AML-193 (cell line): ENCODE results near the gene ASB6.

ENCODE experiments used
- DNase-seq, 2 experiments: peaks; one replicate each; lab custom pipeline; 2025; lab: John Stamatoyannopoulos, UW

Gene ASB6, protein sequence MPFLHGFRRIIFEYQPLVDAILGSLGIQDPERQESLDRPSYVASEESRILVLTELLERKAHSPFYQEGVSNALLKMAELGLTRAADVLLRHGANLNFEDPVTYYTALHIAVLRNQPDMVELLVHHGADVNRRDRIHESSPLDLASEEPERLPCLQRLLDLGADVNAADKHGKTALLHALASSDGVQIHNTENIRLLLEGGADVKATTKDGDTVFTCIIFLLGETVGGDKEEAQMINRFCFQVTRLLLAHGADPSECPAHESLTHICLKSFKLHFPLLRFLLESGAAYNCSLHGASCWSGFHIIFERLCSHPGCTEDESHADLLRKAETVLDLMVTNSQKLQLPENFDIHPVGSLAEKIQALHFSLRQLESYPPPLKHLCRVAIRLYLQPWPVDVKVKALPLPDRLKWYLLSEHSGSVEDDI

DNA sequence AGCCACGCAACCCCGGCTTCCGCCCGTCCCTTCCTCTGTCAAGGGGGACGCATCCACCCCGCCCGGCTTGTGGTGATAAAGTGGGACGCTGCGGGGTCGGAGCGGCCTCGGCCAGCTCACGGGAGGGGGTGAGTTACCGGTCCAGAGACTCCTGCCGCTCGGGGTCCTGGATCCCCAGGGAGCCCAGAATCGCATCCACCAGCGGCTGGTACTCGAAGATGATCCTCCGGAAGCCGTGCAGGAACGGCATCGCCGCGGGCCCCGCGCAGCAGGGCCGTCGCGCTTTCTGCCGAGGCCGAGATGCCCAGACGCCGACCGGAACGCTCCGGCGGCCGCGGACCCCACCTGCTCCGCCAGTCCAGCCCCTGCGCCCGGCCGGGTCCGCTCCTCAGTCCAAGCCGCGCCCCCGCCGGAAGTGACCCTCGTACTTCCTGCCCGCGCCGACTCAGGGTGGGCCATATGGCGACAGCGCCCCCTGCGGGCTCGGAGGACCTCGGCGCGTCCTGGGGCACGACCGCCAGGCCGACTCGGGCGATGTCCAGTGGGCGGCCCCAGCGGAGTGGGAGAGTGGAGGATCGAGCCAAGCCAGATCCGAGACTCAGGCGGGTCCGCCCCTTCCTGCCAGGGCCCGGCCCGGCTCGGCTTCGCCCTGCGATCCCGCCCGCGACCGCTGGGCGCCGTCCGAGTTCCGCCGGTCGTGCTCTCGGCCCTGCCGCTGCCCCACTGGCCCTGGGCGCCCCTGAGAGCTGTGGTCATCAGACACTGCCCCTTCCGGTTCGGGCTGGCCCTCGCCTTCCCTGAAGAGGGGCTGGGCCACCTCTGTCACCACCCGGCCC is at the start of gene ASB6:
TSS of gene ASB6 (minus strand) at position 402 of the 836 bp plus-strand sequence. CDS start at position 250, 152 bp downstream.
- DNase-seq = peak; percentile 86 to 92

DNA sequence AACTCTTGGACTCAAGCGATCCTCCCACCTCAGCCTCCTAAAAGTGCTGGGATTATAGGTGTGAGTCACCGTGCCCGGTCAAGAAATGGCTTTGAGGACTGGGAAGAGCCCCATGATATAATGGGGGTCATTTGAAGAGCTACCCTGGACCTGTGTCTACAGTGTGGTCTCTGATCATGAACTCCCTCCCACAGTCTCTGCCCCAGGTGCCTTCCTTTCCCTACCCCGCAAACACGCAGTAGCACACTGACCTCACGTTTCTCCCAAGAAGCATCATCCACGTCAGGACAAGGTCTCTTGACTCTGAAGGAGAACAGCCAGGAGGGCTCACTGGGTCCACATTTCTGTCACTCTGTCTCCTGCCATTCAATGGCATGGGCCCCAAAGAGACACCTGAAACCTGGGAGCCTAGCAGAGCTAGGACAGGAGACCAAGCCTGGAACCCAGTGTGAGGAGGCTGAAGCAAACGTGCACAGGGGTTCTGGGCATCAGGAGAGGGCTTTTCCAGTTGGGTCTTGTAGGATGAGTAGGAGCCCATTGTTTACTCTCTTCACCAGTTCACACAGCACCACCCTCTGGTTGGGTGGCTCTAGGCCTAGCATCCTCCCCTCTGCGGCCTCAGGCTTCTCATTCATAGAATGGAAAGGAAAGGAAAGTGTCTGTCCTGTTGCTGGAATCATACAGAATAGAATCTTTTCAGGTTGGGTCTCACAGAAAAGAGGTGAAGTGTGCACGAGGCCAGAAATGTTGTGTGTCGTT is 46.5 kb upstream of the ASB6 start:
- DNase-seq = no peak

DNA sequence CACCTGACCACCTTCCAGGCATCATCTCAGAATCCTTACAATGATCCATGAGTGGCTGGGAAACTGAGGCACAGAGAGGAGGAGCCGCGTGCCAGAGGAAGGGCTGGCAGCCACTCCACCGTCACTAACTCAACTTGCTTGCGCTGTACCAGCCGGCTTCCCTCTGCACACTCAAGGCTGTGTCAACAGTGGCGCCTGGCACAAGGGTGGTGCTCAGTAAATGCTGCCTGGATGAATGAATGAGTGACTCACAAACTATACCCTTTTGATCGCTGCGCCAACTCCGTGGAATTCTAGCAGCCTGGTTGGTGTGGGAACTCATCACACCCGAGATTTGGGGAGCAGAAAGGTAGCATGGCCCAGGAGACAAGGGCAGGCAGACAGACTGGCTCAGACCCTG is 45.4 kb upstream of the ASB6 start:
- no peak for DNase-seq

DNA sequence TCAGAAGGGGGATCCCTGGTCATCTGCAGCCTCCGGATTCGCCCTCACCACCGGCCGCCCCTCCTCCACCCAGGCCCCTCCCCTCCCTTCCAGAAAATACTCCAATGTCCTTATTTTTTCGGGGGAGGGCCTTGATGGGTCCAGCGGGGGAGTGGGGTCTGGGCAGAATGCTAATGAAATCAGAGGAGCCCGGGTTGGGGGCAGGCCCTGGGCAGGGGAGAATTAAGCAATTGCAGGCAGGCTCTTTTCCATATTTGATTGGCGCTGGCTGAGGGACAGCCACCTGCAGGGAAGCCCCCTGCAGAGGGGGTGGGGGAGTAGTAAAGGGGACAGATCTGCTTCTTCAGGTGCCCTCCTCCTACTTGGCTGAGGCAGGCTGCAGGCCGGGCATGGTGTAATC is 44.8 kb upstream of the ASB6 start:
- no peak for DNase-seq

DNA sequence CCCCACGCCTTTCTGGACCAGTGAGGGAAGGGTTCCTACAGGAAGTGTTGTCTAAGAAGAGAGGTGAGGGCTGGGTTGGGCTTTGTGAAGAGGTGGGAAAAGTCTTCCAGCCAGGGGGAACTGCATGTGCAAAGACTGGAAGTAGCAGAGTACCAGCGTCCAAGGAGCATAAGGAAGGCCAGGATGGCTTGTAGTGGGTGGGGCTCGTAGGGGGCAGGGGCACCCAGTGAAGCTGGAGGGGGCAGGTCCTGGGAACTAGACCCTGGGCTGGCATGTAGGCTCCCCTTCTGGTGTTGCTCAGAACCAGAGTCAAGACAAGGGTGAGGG is 43.9 kb upstream of the ASB6 start:
- DNase-seq = no peak

DNA sequence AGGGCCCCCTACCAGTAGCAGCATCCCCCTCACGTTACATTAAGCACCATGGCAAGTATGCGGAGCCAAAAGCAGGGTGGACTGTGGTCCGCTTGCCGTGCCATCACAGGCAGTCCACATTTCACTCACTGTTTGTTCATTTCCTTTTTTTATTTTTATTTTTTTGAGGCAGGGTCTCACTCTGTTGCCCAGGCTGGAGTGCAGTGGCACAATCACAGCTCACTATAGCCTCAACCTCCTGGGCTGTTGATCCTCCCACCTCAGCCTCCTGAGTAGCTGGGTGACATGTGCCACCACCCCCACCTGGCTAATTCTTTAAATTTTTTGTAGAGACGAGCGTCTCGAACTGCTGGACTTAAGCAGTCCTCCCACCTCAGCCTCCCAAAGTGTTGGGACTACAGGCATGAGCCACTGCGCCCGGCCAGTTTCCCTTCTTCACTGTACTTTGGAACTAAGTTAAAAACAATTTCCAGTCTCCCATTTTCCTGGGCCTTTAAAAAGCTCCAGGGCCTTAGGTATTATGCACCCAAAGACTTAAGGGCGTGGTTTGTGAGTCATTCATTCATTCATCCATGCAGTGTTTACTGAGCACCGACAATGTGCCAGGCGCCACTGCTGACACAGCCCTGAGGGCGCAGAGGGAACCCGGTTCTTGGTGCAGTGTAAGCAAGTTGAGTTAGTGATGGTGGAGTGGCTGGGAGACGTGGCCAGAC is 43.4 kb upstream of the ASB6 start:
- DNase-seq = no peak

DNA sequence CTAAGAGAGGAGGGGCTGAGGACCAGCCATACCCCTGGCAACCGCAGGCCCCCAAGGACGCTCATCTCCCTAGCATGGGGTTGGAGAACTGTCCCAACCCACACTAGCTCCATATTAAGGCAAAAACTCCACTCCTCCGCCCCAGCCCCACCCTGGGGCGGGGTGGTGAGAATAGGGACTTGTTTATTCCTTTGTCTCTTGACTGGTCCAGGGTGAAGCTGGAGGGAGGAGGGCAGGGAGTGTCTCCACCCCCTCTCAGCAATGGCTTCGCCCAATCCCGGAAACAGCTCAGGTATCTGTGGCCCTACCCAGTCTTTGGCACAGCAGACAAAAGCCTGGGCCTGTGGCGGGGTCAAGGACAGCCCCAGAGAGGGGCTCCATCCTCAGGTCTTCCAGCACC is 40.4 kb upstream of the ASB6 start:
- no peak for DNase-seq

DNA sequence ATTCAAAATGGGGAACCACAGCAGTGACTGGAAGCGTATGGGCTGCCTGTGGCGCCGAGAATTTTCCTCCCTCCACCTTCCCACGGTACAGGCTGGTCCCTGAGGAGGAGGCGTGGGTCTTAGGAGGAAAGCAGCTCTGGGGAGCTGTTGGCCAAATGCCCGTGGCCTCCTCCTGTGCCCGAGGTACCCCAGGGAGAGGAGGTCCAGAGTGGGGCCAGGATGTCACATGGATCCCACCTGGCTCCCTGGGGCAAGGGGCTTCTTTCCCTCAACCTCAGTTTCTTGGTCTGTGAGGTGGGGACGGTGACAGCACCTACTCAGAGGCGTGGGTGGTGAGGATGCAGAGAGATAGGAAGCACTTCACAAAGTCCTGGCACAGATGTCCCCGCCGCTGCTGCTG is 40.0 kb upstream of the ASB6 start:
- no peak for DNase-seq

DNA sequence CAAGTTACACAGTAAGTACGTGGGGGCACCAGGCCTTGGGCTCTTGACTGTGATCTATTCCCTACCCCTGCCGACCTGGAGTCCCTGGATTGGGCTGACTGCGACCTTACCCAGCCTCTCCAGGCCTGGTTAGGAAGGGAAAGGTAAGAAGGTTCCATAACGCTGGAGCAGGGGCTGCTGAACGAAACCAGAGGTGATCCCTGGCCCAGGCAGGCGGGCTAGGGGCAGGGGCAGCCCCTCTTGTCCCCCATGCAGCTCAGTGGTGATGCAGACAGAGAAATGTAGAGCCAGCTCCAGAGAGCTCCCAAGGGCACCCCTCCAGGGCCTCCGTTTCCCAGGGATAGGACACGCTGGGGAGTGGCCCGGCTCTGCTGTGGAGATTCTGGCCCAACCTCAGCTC is 37.6 kb upstream of the ASB6 start:
- DNase-seq = no peak

DNA sequence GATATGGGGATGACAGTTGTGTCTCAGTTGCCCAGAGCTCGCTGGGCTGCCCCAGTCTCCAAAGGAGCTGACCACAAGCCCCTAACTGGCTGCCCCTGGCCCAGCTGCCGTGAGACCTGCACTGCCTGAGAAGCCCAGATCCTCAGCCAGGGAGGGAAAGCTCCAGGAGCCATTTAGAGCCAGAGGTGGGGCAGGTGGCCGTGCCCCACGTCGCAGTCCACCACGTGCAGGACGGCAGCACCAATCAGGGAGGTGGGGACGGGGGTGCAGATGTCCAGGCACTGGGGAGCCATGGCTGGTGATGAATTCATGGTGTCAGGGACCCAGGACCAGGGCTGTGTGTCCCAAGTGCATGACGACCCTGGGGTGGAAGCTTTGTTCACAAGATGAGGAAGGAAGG is 36.9 kb upstream of the ASB6 start:
- no peak for DNase-seq

DNA sequence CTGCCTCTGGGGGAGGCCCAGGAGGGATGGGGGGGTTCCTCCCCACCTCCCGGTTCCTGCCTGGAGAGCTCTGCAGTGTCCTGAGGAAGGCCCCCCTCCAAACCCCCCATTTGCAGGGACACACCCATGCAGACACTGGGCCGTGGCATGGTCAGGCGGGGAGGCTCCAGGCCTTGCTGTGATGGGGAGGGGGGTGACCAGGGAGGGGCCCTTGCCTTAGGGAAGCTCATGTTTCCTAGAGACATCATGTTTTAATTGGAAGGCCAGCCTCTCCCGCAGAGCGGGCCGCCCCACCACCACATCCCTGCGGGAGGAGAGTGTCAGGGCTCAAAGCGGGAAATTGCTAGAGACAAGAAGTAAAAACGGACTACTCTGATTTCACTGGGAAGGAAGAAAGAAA is 35.5 kb upstream of the ASB6 start:
- DNase-seq = no peak

DNA sequence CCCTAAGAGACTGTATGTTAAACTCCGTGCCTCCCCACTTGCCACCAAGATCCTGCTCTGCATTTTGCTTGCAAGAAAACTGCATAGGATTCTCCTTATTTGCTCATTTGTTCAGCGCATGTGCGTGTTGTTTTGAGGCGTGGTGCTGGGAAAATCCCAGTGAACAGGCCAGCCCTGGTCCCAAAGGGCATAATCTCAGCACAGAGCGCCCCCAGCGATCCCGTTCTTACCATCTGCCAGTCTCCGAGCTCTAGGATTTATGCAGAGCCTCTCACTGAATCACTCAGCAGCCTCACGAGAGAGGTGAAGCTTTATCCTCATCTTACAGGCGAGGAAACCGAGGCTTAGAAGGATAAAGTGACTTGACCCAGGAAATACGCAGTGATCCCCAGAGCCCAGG is 35.0 kb upstream of the ASB6 start:
- DNase-seq = no peak

DNA sequence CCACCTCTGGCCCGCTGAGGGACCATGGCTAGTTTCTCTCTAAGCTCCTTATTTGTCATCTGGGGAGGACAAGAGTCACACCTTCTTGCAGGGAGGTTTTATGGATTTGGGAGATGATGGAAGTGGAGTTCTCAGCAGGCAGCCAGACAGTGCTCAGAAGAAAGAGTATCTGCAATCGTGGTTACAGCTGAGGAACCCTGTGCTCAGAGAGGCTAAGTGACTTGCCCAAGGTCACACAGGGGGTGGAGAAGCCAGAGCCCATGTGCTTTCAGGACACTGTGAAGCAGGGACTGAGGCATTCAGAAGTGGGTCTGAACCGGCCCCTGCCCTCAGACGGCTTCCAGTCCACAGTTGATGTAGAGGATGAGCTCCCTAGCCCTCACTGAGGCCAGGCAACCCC is 34.3 kb upstream of the ASB6 start:
- no peak for DNase-seq

DNA sequence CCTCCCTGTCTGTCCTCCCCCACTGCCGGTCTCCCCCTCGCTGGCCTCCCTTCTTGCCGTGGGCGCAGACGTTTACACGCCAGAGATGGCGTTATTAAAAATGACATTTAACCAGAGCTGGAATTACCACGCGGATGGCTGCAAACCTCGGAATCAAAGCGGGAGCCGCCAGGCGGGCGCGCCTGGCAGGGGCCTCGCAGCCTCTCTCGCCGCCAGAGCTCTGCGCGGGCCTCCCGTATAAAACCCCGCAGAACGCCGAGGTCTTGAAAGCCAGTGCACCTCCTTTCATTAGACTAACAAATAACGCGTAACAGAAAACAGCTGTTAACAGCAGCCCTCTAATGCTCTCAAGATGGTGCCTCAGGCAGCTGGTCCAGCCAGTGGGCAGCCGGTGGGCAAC is 33.7 kb upstream of the ASB6 start:
- DNase-seq = no peak

DNA sequence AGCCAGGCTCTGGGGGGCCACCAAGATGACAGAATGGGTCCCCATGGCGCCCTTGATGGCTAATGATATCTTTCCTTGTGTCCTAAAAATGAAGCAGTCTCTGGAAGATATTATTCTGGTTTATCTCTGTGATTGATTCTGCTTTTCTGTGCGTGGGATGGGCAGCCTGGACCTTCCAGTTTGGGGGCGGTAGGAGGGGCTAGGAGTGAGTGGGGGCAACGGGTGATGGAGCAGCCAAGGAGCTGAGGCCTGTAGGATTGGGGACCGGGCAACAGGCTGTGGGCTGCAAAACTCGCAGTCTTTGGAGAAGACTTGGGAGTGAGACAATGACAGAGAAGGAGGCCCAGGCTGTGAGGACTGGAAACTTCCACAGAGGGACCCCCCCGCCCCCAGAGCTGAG is 32.3 kb upstream of the ASB6 start:
- DNase-seq = no peak

DNA sequence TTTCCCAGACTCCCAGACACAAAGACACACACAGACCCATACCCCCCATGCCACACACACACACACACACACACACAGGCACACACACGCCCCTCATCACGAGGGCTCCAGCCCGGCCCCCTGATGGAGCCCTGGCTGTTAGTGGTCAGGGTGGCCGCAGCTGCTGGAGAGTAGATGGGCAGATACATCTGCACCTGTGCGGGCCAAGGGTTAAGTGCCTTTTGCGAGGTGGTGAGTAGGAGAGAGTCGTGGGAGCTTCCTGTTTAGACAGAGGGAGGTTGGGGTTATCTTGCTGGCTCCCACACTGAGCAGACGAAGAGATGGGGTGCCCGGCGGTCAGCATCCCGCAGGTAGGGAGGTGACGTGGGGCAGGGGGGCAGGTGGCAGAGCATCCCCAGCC is 31.7 kb upstream of the ASB6 start:
- DNase-seq = no peak

DNA sequence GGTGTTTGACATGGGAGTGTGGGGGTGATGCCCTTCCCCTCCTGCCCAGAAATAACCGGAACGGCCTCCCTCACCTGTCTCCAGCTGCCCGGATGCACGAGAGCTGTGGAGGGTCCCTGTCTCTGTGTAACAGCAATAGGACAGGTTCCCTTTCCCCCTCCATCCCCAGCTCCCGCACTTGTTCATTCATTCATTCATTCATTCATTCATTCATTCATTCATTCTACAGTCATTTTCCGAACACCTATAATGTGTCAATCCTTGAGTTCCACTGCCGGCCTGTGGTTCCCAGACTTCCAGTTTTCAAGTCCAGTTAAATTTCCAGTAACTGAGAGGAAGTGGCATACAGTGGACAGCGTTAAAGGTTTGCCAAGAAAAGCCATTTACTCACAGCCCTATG is 30.8 kb upstream of the ASB6 start:
- no peak for DNase-seq

DNA sequence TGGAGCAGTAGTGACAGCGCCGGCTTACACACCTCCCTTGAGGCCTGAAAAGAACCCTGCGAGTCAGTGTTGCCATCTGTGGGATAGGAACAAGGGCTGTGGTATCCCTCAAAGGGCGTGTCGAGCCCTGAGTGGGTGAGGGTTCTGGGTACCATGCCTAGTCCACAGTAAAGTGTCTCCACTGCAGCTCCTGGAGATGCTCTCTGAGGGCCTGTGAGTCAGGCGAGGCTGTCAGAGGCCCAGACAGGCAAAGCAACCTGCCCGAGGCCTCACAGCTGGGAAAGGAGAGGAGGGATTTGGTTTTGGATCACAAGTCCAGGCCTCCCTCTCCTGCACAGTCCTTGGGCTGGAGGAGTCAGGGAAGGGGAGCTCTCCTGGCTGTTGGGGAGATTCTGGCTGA is 29.6 kb upstream of the ASB6 start:
- no peak for DNase-seq

DNA sequence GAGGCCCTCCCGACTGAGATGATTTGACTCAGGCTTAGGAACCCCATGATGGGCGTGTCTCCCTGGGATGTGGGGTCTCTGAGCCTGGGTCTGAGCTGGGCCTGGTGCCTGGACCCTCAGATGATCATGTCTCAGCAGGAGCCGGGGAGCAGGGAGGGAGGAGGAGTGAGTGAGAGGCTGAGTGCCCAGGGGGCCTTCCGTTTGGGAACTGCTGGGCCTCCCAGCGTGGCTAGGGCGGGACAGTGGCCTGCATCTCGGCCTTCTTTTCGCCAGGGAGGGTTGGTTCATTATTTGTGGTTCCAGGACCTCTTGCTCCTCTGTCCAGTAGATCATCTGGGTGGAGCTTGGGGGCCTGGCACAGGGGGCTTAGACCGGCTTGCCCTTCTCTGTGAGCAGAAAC is 29.1 kb upstream of the ASB6 start:
- no peak for DNase-seq

DNA sequence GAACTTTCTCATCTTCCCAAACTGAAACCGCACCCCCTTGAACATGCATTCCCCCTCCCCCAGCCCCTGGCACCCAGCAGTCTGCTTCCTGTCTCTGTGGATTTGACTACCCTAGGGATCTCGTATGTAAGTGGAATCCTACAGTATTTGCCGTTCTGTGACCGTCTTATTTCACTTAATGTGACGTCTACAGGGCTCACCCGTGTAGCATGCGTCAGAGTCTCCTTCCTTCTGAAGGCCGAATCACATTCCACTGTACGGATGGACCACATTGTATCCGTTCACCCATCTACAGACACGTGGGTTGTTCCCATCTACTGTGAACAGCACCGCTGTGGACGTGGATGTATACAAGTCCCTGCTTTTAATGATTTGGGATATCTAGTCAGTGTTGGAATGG is 28.0 kb upstream of the ASB6 start:
- no peak for DNase-seq

DNA sequence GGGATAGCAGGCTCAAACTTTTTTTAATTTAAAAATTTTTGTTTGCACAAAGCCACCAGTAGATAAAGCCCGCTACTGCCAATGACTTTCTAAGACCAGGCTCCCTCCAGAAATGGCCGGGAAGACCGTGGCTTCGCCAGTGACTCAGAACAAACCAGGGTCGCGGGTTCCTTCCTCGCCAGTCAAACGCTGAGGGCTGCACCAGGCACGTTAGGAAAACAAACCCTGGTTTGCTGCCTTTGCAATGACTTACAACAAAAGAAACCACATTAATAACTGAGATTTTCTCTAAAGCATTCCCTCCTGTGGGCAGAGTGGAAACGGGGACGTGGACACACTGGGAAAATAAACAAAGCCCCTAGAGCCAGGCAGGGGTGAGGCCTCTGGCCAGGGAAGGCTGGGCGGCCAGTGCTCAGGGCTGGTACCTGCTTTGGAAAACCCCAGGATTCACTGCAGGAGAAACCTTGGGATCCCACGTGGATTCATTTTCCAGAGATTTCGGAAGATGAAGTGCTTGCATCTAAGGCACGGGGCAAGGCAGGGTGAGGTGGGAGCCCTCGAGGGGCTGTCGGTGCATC is 27.3 kb upstream of the ASB6 start:
- no peak for DNase-seq

DNA sequence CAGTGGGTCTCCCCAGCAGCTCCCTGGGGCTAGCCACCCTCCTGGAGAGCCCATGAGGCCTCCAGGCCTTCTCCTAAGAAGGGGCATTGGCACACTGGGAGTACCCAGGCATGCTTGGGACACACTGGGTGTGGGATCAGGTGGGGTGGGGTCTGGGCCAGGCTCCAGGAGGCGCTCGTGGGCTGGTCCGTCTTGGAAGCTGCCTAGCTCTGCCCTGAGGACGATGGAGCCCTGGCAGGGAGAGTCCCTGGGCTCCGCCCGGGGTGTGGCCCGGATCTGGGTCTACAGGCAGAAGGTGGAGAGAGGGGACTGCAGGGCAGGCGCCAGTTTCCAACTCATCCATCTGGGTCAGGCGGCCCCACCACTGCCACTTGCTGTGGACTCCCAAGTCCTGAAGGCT is 25.9 kb upstream of the ASB6 start:
- no peak for DNase-seq
